Esophagus squamous epithelium (tissue), 4 donors: ENCODE results near the gene BACH2.

Source experiments
- POLR2A ChIP-seq, 4 donors: fragments of 450-650 bp; IDR thresholded peaks; one replicate each; pipeline ENCODE4 v1.6.1; 2017; ENCODE audit warnings: antibody characterized with exemption in 4 of 4, mild to moderate bottlenecking in 4 of 4, moderate library complexity in 3 of 4
- TF ChIP-seq, protein P1 (sequence below), 6 experiments: fragments of 450-650 bp in 4 of 6; fragments of 200-600 bp in 2 of 6; sonication (generic) in 2 of 6; IDR thresholded peaks; one replicate each; pipeline ENCODE4 v1.5.1; 2016 to 2019; ENCODE audit warnings: antibody characterized with exemption in 6 of 6, mild to moderate bottlenecking in 4 of 6, moderate library complexity in 4 of 6

DNA sequence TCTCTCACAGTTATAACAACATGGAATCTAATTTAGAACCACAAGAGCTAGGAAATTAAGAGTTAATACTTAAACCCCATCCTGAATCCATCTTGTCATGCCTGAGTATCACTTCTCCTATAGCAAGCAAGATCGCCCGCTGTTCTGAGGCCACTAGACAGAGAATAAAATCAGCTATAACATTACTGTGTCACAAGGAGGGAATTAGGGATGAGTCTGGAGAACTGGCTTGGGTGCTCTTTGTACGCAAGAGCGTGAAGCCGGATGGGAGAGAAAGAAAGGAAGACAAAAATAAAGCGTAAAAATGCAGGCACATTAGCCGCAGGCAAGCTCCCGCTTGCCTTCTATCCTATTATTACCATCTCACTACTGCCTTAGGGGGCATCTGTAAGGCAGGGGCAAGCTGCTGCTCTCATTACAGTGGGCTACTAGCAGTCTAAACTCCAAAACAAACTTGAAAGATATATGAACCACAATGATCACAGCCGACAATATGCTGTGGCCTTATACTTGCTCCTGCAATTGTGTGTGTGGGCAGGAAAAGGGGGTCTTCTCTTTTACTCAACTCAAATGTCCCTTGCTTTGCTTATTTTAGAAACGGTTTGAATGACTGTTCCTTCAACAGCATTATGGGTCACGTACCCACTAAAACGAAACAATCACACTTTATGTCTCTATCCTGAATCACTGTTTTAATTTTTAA, 320.5 kb downstream of the BACH2 start:
- no peak for TF ChIP-seq POLR2A (IDR thresholded peaks at IDR 0.05)
- TF ChIP-seq, protein P1, sequence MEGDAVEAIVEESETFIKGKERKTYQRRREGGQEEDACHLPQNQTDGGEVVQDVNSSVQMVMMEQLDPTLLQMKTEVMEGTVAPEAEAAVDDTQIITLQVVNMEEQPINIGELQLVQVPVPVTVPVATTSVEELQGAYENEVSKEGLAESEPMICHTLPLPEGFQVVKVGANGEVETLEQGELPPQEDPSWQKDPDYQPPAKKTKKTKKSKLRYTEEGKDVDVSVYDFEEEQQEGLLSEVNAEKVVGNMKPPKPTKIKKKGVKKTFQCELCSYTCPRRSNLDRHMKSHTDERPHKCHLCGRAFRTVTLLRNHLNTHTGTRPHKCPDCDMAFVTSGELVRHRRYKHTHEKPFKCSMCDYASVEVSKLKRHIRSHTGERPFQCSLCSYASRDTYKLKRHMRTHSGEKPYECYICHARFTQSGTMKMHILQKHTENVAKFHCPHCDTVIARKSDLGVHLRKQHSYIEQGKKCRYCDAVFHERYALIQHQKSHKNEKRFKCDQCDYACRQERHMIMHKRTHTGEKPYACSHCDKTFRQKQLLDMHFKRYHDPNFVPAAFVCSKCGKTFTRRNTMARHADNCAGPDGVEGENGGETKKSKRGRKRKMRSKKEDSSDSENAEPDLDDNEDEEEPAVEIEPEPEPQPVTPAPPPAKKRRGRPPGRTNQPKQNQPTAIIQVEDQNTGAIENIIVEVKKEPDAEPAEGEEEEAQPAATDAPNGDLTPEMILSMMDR (IDR thresholded peaks at IDR 0.05) = no peak
